ENCODE data around the gene LMO7.

- TF ChIP-seq ZNF671 (CRISPR knock-in tag; IDR thresholded peaks at IDR 0.05) (no peak), NR2C2 (CRISPR knock-in tag; IDR thresholded peaks at IDR 0.05) (no peak), SMAD4 (CRISPR knock-in tag; IDR thresholded peaks at IDR 0.05) (no peak), CTCF (IDR thresholded peaks at IDR 0.05) (no peak), CREM (CRISPR knock-in tag; IDR thresholded peaks at IDR 0.05) (no peak), ATF6 (CRISPR knock-in tag; IDR thresholded peaks at IDR 0.05) (no peak), ZNF263 (CRISPR knock-in tag; IDR thresholded peaks at IDR 0.05; ENCODE audit: low read depth) (no peak), STAT6 (CRISPR knock-in tag; conservative IDR thresholded peaks at IDR 0.05; ENCODE audit: low read depth) (no peak), TEAD4 (CRISPR knock-in tag; IDR thresholded peaks at IDR 0.05) (no peak), CREB1 (CRISPR knock-in tag; IDR thresholded peaks at IDR 0.05) (no peak), RELA (CRISPR knock-in tag; IDR thresholded peaks at IDR 0.05; ENCODE audit: borderline replicate concordance) (no peak), ZBTB43 (CRISPR knock-in tag; IDR thresholded peaks at IDR 0.05) (no peak), MAX (CRISPR knock-in tag; IDR thresholded peaks at IDR 0.05) (no peak), SP1 (CRISPR knock-in tag; conservative IDR thresholded peaks at IDR 0.05) (no peak)
Observed at GRCh38 chr13:75637181-75637750, 1.1 kb downstream of the LMO7 start.

Measured in WTC11 (cell line).